GM12878 (cell line): ENCODE results near the gene AP1G2. TPM values are rescaled to one million over a fixed set of nuclear protein-coding genes. Genes with fewer than 3 reads are reported as not detected.

Experiments
- ATAC-seq: fragments of 200-7000 bp; cut with Tn5 transposase; 3 replicates; pipeline ENCODE4 v1.9.1; 2020; ENCODE audit warnings: mild to moderate bottlenecking, moderate library complexity
- BruUV-seq: library from RNA; stranded (reverse); fragments of 400-500 nt; replicated peaks from 2 replicates; lab custom pipeline; 2021; lab: Mats Ljungman, UMichigan
- CTCF ChIA-PET: fragments of 300-600 bp; sonication (Branson Sonifier 250); formaldehyde crosslinking; extraction: SDS; loops from one replicate; lab custom pipeline; 2021; ENCODE audit warnings: inconsistent platforms; lab: Yijun Ruan, JAX
- POLR2A ChIA-PET: fragments of 350-600 bp; formaldehyde crosslinking; extraction: SDS; loops from one replicate; lab custom pipeline; 2021; ENCODE audit warnings: inconsistent platforms; lab: Charles Lee
- RAD21 ChIA-PET: fragments of 300-600 bp; sonication (Branson Sonifier 250); formaldehyde crosslinking; loops from one replicate; lab custom pipeline; 2023; ENCODE audit warnings: antibody characterized with exemption; ENCODE audit not compliant: unreplicated experiment; lab: Charles Lee
- SMC1A ChIA-PET: fragments of 300-600 bp; sonication (Branson Sonifier 250); formaldehyde crosslinking; loops from one replicate; lab custom pipeline; 2023; ENCODE audit not compliant: unreplicated experiment, uncharacterized antibody; lab: Charles Lee
- DNase-seq: peaks from one replicate; pipeline ENCODE4 v3.0.0-alpha.2; 2011; ENCODE audit warnings: low read depth, low spot score
- FAIRE-seq: peaks from 3 replicates; lab custom pipeline; 2011; peaks lifted over from hg19 to GRCh38; lab: Jason Lieb, UNC
- H2AFZ ChIP-seq: 2 replicates; pipeline ENCODE4 v1.6.0; 2011; ENCODE audit warnings: low read depth, low read length, control low read depth; ENCODE audit not compliant: control insufficient read depth
- H3K27ac ChIP-seq: 2 replicates; pipeline ENCODE4 v1.5.1; 2011; ENCODE audit warnings: control low read depth; ENCODE audit not compliant: control insufficient read depth, insufficient read depth
- H3K27me3 ChIP-seq, 2 experiments: replicated peaks in 1 of 2; 2 replicates each; pipeline versions ENCODE4 v1.6.0 to v1.6.1; 2011; ENCODE audit warnings: low read length in 1 of 2; ENCODE audit not compliant: control insufficient read depth in 2 of 2, insufficient read depth in 2 of 2
- H3K36me3 ChIP-seq, 2 experiments: 2 replicates each; pipeline ENCODE4 v1.5.1; 2011; ENCODE audit warnings: low read length in 1 of 2; ENCODE audit not compliant: control insufficient read depth in 2 of 2, insufficient read depth in 2 of 2
- H3K4me1 ChIP-seq: 2 replicates; pipeline ENCODE4 v1.6.1; 2011; ENCODE audit warnings: mild to moderate bottlenecking, low read length, moderate library complexity, mixed read lengths; ENCODE audit not compliant: control insufficient read depth, insufficient read depth
- H3K4me2 ChIP-seq: 2 replicates; pipeline ENCODE4 v1.6.0; 2011; ENCODE audit warnings: control low read depth; ENCODE audit not compliant: control insufficient read depth, insufficient read depth
- H3K4me3 ChIP-seq: fragments of 200-600 bp; sonication (generic); 2 replicates; pipeline ENCODE4 v1.5.1; 2016
- H3K79me2 ChIP-seq: 2 replicates; pipeline ENCODE4 v1.6.0; 2011; ENCODE audit warnings: low read length; ENCODE audit not compliant: control insufficient read depth, insufficient read depth
- H3K9ac ChIP-seq: 2 replicates; pipeline ENCODE4 v1.8.0; 2011; ENCODE audit warnings: low read length, control low read depth, mixed read lengths; ENCODE audit not compliant: control insufficient read depth, insufficient read depth
- H3K9me3 ChIP-seq: replicated peaks from 3 replicates; pipeline ENCODE4 v1.5.1; 2011; ENCODE audit warnings: mild to moderate bottlenecking, low read length; ENCODE audit not compliant: control insufficient read depth, insufficient read depth
- H4K20me1 ChIP-seq: 2 replicates; pipeline ENCODE4 v1.6.0; 2011; ENCODE audit not compliant: control insufficient read depth, insufficient read depth
- BHLHE40 ChIP-seq, 2 experiments: fragments of 450-650 bp in 1 of 2; IDR thresholded peaks; 2 replicates each; pipeline ENCODE4 v1.6.1; 2011 to 2017; ENCODE audit warnings: low read depth in 2 of 2, borderline replicate concordance in 1 of 2, improper control_type of control experiment in 1 of 2, low read length in 1 of 2, mild to moderate bottlenecking in 1 of 2
- BRCA1 ChIP-seq: IDR thresholded peaks from 2 replicates; pipeline ENCODE4 v1.6.1; 2011; ENCODE audit warnings: low read depth, low read length, improper control_type of control experiment
- CHD2 ChIP-seq: IDR thresholded peaks from 2 replicates; pipeline ENCODE4 v1.6.1; 2011; ENCODE audit warnings: low read depth, low read length, improper control_type of control experiment, borderline replicate concordance
- EP300 ChIP-seq, 2 experiments: fragments of 150-350 bp in 1 of 2; IDR thresholded peaks; 2 replicates each; pipeline ENCODE4 v1.6.1; 2011 to 2012; ENCODE audit warnings: low read depth in 2 of 2, low read length in 2 of 2, borderline replicate concordance in 1 of 2, improper control_type of control experiment in 1 of 2, inconsistent platforms in 1 of 2; ENCODE audit not compliant: control insufficient read depth in 1 of 2
- HSF1 ChIP-seq: fragments of 150-350 bp; IDR thresholded peaks from 2 replicates; pipeline ENCODE4 v1.6.1; 2014; ENCODE audit warnings: mild to moderate bottlenecking, low read depth, low read length
- MAX ChIP-seq: IDR thresholded peaks from 2 replicates; pipeline ENCODE4 v1.6.1; 2012; ENCODE audit warnings: low read depth, low read length, improper control_type of control experiment
- MXI1 ChIP-seq: fragments of 150-350 bp; IDR thresholded peaks from 2 replicates; pipeline ENCODE4 v1.6.1; 2011; ENCODE audit warnings: low read depth, mild to moderate bottlenecking, inconsistent platforms, low read length, improper control_type of control experiment
- NFYB ChIP-seq: IDR thresholded peaks from 2 replicates; pipeline ENCODE4 v1.6.1; 2011; ENCODE audit warnings: low read depth, mild to moderate bottlenecking, low read length, improper control_type of control experiment, moderate library complexity; ENCODE audit not compliant: insufficient read depth
- RAD21 ChIP-seq: IDR thresholded peaks from 2 replicates; pipeline ENCODE4 v1.6.1; 2011; ENCODE audit warnings: mild to moderate bottlenecking, low read depth, low read length, moderate library complexity; ENCODE audit not compliant: insufficient read depth
- USF2 ChIP-seq: IDR thresholded peaks from 2 replicates; pipeline ENCODE4 v1.6.1; 2011; ENCODE audit warnings: low read depth, low read length, improper control_type of control experiment, borderline replicate concordance
- ZNF274 ChIP-seq: IDR thresholded peaks from one replicate; pipeline ENCODE4 v1.8.0; 2011; ENCODE audit not compliant: insufficient read length, insufficient read depth
- WGBS: methylation state at CpG from one replicate; pipeline ENCODE4 v1.1.6; 2016; ENCODE audit warnings: low lambda C conversion rate; ENCODE audit not compliant: insufficient replicate concordance, insufficient coverage; ENCODE audit errors: missing lambda C conversion rate; 5-methylcytosine and 5-hydroxymethylcytosine counted together
- in situ Hi-C: fragments of 300-500 bp; cut with MboI; formaldehyde crosslinking; loops from 9 replicates; pipeline ENCODE4 v1.14.3; 2018; ENCODE audit warnings: mixed read lengths
- intact Hi-C: fragments of 100-400 bp; cut with micrococcal nuclease; formaldehyde crosslinking; loops from one replicate; pipeline ENCODE4 v1.14.2; 2022; ENCODE audit not compliant: unreplicated experiment
- polyA plus RNA-seq, 11 experiments: library from polyadenylated mRNA; depleted of rRNA in 4 of 11; unstranded in 6 of 11; stranded (reverse) in 5 of 11; fragments of >200 nt; fragmentation: Nextera tagmentation in 4 of 11; fragmentation: Illumina TruSeq in 1 of 11; extraction: Ambion mirVana in 4 of 11; extraction: Trizol in 1 of 11; gene quantifications; 1 replicate in 1 of 11; 2 replicates in 10 of 11; pipeline versions ENCODE4 v1.2.1 to v1.2.3, GENCODE V29; 2011 to 2016; ENCODE audit warnings: inconsistent platforms in 2 of 11, missing spikeins in 2 of 11, low read depth in 1 of 11
- total RNA-seq, 4 experiments: library from RNA; depleted of rRNA in 3 of 4; stranded (reverse); fragments of >200 nt in 3 of 4; fragmentation: Illumina TruSeq in 1 of 4; extraction: Trizol in 1 of 4; gene quantifications; 2 replicates each; pipeline versions ENCODE4 v1.2.1 to v1.2.3, GENCODE V29; 2013 to 2021

The AP1G2 gene
- total and polyA plus RNA-seq, 10 of the 15 experiments (the other 5 are each of a cell fraction or from before 2014, with no cell fraction given), result 41.5 to 146 (median 103) TPM

- no peak for TF ChIP-seq EP300 (IDR thresholded peaks at IDR 0.05; ENCODE audit: borderline replicate concordance in 1 of 2, control insufficient read depth in 1 of 2, low read depth in 2 of 2, low read length in 2 of 2)
- TF ChIP-seq HSF1, result no peak
- no peak for TF ChIP-seq CHD2
- TF ChIP-seq MXI1, result no peak
- TF ChIP-seq RAD21, result no peak
- no peak for TF ChIP-seq ZNF274
- TF ChIP-seq USF2, result no peak
- TF ChIP-seq, all 136 proteins: peak for 0
Observed at GRCh38 chr14:23545740-23546365, 21.7 kb downstream of the AP1G2 start (continued).

GRCh38 chr14:23544511-23545447 is 22.8 kb downstream of the AP1G2 start:
- no peak overlapping the region for H2AFZ ChIP-seq
- no peak for FAIRE-seq
- in situ Hi-C loops, result no loop called here

More at GRCh38 chr14:23544511-23545447, 22.8 kb downstream of the AP1G2 start:
- no peaks in the 10 kb centered on the region for H3K36me3 ChIP-seq
- no peaks in the 10 kb centered on the region for H3K27me3 ChIP-seq
- H3K9me3 ChIP-seq, result no peaks in the 10 kb centered on the region
- ChIA-PET RAD21 (no interaction called here), POLR2A (interaction anchor here (0.6 kb wide), 1 partner anchor 840 kb away, joined by 4 read pairs; no protein-coding TSS in a partner anchor), SMC1A (no interaction called here), CTCF (interaction anchor here (11.4 kb wide), 1 partner anchor 16 kb away, joined by 131 read pairs; no protein-coding TSS in a partner anchor)
- H3K79me2 ChIP-seq, result no peaks in the 10 kb centered on the region
- no peak for ATAC-seq
- no peaks in the 10 kb centered on the region for H3K4me1 ChIP-seq
- WGBS, result 83% methylated on average over 25 of the region's 25 CpGs
- H3K4me3 ChIP-seq, result no peak overlapping the region
- no peak for TF ChIP-seq MAX
- TF ChIP-seq NFYB, result no peak
- TF ChIP-seq BHLHE40 (IDR thresholded peaks at IDR 0.05; ENCODE audit: borderline replicate concordance in 1 of 2, low read depth in 2 of 2, low read length in 1 of 2), result no peak
- TF ChIP-seq BRCA1, result no peak
- no peak for TF ChIP-seq CHD2
- no peak overlapping the region for H3K9ac ChIP-seq
- no peaks in the 10 kb centered on the region for H4K20me1 ChIP-seq
- intact Hi-C loops, result no loop called here
- DNase-seq, result no peak
- no peak overlapping the region for H3K4me2 ChIP-seq
- no TSS peak for BruUV-seq
- H3K27ac ChIP-seq, result no peak overlapping the region
